Stimulated activated CD4-positive, alpha-beta T cell treated with anti-CD3 and anti-CD28 coated beads, Interleukin-2, amount 100 ng/mL, for 48 hours (primary cell): ENCODE measurements around the gene BOD1.

Experiments
- DNase-seq, 2 donors: peaks; one replicate each; pipeline ENCODE4 v3.0.0-alpha.2; 2020

BOD1 gene

DNA sequence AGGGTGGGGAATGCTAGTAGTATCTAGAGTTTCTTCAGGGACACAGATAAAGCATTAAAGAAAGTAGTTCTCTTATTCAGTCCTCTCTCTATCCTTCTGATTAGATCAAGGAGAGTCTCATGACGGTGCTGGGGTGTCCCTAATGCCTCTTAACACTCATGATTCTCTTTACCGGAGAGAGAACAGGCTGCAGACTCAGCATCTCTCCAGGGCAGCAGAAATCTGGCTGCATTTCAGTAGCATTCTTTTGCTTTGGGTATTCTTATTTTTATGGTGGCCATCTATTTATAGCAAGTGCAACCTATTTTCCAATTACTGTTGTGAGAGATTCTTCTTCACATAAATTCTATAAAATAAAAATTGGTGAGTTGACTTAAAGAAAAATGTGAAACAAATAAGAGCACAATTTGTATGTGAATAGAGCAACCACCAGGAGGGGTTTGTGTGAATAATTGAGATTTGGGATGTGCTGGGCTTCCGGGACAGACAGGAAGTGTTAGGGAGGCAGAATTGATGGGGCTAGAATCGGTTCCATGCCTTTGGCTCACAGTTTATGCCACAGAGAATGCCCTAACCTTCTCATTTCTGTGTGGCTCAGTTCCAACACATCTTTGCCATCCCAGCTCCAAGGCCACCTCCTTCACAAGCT lies 23.8 kb upstream of the BOD1 start:
- DNase-seq: no peak

DNA sequence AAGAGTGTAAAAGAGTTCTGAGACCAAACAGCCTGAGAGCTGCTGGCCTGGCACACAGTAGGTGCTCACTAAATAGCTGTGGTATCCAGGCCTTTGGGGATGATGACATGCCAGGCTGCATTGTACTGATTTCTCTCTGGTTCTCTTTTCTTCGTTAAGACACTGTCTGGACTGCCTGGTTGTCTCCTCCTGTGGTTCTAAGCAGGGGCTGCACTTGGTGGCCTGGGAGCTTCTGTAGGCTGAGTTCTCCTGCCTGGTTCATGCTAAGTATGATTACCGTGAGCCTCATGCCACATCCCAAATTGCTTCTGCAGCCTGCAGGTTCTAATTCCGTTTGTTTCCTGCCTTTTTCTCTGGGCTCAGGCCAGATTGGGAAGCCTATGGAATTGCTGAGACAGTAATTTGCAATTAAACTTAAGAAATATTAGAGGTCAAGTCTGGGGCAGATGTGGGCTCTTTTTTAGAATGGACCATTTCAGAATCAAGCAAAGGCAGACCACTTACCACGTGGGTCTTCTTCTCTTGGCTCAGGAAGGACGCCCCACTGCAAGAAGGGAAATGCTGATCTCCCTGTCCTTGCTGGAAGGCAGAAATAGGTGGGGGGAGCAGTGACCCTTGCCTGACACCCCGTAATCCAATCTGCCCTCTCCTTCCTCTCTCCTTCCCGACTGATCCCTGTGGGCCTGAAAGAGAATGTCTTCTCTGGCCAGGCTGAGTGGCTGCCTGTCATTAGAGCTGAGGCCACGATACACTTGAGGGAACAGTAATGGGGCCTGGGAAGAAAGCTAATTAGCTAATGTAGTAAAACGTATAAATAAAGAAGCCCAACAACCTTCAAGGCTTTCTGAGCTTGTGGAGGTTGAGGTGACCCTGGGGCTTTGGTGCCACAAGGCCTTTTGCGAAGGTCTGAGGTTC lies 21.9 kb upstream of the BOD1 start:
- no peak for DNase-seq

GRCh38 chr5:173637340-173637739 lies 20.9 kb upstream of the BOD1 start:
- no peak for DNase-seq

- no peak for DNase-seq
Observed at GRCh38 chr5:173634465-173634983, 18.1 kb upstream of the BOD1 start.

- no peak for DNase-seq
Observed at GRCh38 chr5:173633304-173633703, 16.9 kb upstream of the BOD1 start.

DNA sequence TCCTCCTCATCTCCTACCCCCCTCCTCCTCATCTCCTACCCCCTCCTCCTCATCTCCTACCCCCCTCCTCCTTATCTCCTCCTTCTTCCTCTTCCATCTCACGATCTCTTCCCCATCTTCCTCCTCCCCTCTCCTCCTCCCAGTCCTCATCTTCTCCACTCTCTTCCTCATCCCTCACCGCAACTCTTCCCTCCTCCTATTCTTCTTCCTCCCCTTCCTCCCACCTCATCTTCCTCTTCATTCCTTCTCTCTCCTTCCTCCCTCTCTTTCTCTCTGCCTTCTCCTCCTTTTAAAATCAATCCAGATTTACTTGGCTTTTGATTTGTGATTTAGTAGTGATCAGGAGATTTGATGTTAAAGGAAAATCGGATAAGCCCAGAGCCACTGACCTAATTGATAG lies 15.0 kb upstream of the BOD1 start:
- DNase-seq: no peak

- no peak for DNase-seq
Observed at GRCh38 chr5:173630724-173631365, 14.4 kb upstream of the BOD1 start.

DNA sequence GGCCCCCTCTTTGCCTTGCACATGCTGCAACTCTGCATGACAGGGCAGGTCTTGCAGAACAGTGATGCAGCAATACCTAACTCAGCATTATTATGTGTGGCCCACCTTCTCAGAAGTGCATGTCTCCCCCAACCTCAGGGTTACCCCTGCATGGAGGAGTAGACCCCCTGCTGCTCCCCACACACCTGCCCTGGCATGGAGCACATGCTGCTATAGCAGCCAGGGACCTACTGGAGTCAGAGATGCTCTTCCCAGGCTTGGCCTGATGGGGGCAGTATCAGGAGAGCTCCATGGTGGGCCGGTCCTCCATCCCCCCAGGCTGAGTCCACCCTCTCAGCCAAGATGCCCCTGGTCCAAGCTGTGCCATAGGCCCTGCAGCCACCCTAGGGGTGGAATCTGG lies 13.2 kb upstream of the BOD1 start:
- no peak for DNase-seq

DNA sequence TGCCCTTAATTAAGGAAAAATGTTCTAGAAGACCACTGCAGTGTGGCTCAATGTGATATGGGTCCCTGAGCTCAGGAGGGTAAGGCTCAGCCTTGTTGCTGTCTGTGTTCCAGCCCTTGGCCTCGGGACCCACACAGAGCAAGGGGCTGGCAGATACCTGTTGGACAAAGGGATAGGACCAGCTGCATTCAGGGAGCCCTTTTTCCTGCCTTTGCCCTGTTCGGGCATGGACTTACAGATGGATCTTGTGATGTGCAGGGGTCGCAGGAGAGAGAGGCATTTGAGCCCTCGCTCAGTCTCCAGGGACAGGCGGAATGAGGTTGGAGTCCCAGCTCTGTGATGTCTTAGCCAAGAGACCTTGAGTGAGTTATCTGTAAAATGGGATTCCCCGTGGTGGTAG lies 12.1 kb upstream of the BOD1 start:
- no peak for DNase-seq

DNA sequence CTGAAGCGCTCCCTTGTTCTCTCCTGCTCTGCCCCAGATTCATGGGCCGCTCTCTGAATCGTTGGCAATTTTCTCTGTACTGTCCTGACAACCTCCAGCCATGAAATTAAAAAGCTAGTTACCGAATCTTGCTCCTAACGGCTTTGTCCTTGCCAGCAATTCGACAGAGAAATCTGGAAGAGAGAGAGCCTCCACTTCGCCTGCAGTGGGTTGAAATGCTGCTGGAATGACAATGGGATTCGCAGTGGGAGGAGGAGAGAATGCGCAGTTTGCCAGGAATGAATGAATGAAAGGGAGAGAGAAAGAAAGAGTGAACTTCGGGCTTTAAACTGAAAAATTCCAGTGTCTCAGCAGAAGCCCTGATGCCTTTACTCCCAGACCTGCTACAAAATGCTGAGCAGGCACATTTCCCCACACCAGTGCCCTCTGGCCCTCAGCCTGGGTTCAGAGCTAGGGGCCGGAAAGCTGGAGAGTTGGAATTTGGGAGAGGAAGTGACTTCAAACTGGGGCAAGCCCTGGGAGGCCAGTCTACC lies 11.5 kb upstream of the BOD1 start:
- DNase-seq: no peak

DNA sequence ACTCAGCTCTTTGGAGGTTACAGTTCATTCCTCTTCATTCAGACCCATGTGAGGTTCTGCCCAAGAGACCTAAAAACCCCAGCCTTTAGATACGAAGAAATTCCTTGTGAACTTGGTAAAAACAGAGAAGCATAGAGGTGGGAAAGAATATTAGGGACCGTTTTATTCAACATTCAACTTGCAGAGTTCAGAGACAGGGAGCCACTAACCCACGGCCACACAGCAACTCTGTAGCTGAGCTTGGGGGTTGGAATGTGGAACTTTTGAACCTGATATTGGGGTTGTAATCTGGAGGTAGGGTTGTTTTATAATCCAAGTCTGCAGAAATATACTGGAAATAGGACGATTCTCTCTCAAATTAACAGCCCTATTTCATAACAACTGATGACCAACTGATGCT lies 10.8 kb upstream of the BOD1 start:
- no peak for DNase-seq

- DNase-seq: no peak
Observed at GRCh38 chr5:173626505-173626820, 10.0 kb upstream of the BOD1 start.

DNA sequence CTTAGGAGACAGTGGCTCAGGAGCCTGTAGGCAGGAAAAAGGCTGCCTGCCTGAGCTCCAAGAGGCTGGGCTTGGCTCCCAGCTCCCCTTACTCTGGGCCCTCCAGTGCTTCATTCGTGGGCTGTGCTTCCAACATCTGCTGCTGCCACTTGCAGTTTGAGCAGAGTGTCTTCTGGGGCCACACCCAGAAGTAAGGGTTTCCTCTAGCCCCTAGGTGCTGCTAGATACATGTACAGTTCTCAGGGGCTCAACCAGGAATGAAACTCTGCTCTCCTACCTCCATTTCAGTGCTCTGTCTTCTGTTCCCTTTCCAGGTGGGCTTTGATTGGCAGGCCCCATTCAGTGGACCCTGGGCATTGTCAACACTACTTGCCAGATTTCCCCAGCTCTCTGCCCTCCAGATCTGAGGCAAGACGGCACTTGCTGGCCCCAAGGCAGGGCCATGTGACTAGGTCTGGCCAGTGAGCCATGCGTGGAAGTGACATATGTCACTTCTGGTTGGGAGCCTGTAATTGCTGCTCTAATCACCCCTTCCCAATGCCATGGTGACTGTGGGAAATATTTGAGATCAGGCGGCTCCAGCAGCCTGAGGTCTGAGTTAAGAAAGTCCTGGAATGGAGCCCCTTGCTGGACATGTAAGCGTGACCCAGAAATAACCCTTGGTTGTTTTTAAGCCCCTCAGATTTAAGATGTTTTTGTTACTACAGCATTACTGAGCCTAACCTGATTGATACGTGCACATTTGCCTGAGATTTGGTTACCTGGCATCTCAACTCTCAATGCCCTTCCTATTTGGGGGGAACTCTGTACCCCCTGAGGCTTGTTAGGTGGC lies 9.4 kb upstream of the BOD1 start:
- DNase-seq: no peak

DNA sequence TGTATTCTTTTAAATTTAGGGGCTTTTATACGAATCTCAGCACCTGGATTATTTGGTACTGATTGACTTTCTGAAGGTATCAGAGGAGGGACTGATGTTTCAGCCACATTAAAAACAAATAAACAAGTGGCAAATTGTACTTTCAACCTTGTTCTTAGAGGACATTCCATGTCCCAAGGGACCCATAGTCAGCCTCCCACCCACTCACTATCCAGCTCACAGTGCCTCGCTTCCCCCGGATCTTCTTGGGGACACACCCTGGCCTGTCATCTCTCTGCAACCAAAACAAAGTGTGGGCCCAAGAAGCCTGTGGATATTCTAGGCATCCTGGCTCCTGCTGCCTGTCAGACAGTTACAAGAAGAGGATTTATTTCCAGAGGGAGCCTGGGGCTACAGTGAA lies 8.8 kb upstream of the BOD1 start:
- DNase-seq: no peak

DNA sequence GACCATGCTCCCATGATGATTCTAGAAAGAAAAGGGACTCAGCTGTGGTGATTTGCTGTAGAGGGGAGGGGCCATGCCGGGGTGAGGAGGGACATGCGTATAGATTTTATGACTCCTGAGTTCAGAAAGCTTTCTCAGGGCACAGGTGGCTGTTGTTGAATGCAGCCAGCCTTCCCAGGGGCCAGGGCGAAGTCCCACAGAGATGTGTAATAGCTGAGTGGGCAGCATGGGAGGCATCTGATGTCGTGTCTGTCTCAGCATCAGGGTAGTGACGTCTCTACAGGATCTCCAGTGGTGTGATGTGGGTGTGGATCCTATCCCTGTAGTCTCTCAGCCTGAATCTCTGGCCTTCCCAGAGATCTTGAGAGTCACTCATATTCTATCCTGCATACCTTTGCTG lies 7.8 kb upstream of the BOD1 start:
- no peak for DNase-seq

GRCh38 chr5:173623789-173624188 lies 7.3 kb upstream of the BOD1 start:
- no peak for DNase-seq

GRCh38 chr5:173623296-173623771 lies 6.9 kb upstream of the BOD1 start:
- DNase-seq: no peak

DNA sequence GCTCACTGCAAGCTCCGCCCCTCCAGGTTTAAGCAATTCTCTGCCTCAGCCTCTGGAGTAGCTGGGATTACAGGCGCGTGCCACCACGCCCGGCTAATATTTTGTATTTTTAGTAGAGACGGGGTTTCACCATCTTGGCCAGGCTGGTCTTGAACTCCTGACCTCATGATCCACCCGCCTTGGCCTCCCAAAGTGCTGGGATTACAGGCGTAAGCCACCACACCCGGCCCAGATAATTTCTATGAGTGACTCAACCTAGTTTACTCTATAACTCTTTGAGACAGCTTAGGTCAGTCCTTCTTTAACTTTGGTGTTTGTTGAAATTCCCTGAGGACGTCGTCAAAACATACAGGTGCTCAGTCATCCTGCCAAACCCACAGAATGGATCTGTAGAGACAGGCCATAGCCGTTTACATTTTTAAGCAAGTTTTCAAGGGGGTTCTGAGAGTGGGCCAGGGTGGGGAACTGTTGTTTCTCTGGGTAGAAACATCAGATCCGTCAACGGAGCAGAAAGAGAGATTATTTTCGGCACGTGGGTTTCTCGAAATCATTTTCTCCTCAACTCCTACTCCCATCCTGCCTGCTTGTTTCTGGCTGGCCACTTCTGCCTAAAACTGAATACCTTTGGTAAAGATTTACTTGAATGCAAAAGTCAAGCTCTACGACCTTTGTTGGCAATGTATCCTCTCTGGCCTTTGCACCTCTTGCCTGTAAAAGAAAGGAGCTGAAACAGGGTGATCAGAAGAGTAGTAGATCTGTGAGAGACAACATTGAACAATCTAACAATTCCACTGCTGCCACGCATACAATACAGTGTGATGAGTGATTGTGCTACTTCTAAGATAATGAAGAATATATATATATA lies 6.0 kb upstream of the BOD1 start:
- DNase-seq: no peak

DNA sequence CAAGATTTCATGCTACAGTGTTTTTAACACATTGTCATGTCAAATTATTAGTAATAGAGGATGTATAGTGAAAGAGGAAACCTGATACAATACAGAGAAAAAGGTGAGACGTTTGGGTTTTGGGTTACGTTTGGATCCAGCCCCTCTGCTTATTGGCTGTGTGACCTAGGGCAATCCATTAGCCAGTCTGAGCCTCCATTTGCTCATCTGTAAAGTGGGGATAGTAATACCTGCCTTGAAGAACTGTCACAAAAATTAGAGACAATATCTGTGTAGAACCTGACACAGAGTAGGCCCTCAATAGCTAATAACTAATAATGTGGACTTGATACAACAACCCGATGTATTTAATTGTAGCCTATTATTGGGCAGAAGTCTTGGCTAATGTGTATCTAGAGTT lies 4.3 kb upstream of the BOD1 start:
- DNase-seq: no peak

DNA sequence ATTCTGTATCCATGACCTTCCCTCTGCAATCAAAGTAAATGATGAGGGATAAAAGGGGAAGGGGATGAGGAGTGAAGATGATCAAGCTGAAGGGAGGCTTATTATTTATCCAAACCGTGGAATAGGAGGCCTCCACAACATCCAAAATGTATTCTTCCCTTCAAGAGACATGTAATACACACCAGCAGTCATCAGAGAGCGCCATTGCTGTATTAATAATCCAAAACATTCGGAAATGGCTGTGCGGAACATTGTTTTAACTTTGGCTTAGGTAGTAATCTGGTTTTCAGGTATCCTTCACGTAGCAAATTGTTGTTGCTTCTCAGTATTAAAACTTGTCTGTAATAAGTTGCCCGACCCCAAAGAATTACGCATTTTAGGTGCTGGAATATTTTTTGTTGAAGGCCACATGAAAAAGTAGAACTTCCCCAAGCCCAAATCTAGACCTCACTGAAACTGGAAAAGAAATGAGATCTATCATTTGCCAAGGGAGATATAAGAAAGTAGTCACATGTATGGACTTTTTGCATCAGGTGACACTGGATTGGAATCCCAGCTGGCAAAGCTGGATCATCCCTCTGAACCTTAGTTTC lies 2.6 kb upstream of the BOD1 start:
- DNase-seq: peak; percentile 21 to 23
